GM08714 (cell line): ENCODE measurements around the gene SLC16A8.
"Not testable (repeated sequence)": the region's sequence is repeated elsewhere in the genome, so short reads cannot be mapped to it uniquely, and the experiment has no call there.

Experiments
- H3K4me3 ChIP-seq: fragments of 200-500 bp; sonication (Bioruptor generic); 2 replicates; pipeline ENCODE4 v1.5.1; 2014; ENCODE audit warnings: mild to moderate bottlenecking, low read length, inconsistent platforms
- ZNF274 ChIP-seq: IDR thresholded peaks from 2 replicates; pipeline ENCODE4 v1.6.1; 2012; ENCODE audit warnings: mild to moderate bottlenecking, low read depth, low read length

Gene SLC16A8

DNA sequence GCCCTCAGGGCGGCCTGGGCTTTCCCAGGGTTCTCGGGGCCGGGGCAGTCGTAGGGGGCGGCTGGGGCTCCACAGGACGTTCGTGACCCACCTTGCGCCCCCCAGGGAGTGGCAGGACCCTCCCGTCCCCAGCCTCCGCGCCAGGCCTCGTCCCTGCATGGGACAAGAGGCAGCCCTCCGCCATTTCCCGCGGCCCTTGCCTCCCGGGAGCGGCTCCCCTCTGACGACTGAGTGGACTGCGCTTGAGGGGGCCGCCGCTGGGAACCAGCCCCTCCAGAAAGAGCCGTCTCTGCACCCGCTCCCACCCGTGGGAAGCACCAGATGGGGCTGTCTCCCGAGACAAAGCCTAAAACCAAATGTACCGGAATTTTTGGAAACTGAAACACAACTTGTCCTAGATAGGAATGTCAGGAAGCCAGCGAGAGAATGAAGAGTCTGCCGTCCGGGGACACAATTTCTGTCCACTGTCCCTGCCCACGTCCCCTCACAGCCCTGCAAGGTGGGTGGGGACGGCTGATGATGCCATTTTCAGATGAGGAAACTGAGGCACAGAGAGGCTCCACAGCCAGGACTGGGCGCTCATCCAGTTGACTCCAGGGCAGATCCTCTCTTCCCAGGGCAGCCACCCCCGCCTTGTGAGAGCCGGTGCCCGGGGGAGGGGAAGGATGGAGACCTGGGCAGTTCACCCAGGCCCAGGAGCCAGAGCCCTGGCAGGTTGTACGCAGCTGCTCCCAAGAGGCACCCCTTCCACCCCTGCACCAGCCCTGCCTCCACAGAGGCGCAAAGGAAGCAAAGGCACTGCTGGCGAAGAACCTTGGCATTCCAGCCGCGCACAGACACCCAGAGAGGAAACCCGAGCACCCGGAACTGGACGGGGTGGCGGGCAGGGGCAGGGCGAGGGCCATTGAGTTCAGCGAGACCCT is 44.8 kb downstream of the SLC16A8 start:
- no peak for TF ChIP-seq ZNF274
- no peak overlapping the region for H3K4me3 ChIP-seq

GRCh38 chr22:38038426-38038825 is 45.6 kb downstream of the SLC16A8 start:
- TF ChIP-seq ZNF274 = no peak

DNA sequence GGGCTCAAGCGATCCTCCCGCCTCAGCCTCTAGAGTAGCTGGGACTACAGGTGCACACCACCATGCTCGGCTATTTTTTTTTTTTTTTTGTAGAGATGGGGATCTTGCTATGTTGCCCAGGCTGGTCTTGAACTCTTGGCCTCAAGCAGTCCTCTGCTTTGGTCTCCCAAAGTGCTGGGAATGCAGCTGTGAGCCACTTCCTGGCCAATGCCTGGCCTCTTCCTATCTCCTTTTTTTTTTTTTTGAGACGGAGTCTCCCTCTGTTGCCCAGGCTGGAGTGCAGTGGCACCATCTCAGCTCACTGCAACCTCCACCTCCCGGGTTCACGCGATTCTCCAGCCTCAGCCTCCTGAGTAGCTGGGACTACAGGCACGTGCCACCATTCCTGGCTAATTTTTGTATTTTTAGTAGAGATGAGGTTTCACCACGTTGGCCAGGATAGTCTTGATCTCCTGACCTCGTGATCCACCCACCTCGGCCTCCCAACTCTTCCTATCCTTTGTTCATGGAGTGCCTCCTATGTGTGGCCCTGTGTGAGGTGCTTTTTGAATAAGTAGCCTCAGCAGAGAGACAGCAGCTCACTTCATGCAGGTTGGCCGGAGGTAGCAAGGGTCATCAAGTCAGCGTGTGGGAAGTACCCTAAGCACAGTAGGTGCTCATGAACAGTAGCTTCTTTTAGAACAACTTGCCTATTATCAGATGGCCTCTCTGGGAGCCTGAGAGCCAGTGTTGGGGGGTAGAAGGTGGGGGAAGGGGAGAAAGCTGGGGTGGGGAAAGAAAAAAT is 46.4 kb downstream of the SLC16A8 start:
- H3K4me3 ChIP-seq = not testable (repeated sequence)

More at GRCh38 chr22:38038426-38038825, 45.6 kb downstream of the SLC16A8 start:
- H3K4me3 ChIP-seq = no peak overlapping the region

- no peak overlapping the region for H3K4me3 ChIP-seq
- TF ChIP-seq ZNF274 = no peak
Measured at GRCh38 chr22:38036392-38037062, 47.5 kb downstream of the SLC16A8 start.

- H3K4me3 ChIP-seq = no peak overlapping the region
- no peak for TF ChIP-seq ZNF274
Measured at GRCh38 chr22:38035530-38035885, 48.5 kb downstream of the SLC16A8 start.

GRCh38 chr22:38034884-38035529 is 49.0 kb downstream of the SLC16A8 start:
- no peak overlapping the region for H3K4me3 ChIP-seq
- TF ChIP-seq ZNF274 = no peak

GRCh38 chr22:38034278-38034882 is 49.6 kb downstream of the SLC16A8 start:
- no peak for TF ChIP-seq ZNF274
- H3K4me3 ChIP-seq = no peak overlapping the region

DNA sequence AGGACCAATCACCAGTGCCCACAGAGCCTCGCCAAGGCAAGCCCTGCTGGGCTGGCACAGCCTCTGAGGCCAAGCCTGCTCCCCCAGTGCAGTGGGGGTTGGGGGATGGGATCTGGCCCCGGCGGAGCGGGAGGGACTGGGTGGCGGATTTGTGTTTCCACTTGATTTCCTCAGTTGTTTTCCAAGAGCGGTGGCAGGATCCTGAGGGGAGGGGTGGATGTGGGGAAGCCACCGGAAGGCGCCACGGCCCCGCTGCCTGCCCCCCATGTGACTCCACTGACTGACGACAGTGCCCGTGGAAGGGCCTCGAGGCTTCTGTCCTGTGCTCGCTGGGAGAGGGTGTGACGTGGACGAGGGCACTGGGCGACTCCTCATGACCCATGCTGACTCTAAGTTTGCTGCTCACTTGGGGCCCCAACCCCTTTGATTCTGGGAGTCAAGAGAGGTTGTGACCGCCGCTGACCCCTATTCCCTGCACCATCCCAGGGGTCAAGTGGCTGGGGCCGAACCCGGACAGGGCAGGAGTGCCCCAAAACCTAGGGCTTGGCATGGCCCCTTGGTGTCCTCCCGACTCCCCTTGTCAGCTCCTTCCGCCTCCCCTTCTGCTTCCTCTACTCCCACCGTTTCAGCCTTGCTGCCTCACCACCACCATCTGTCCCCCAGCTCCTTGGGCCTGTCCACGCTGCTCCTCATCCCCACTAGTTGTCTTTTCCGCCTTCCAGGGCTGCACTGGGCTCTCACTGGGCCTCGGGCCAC is 50.3 kb downstream of the SLC16A8 start:
- H3K4me3 ChIP-seq = no peak overlapping the region
- no peak for TF ChIP-seq ZNF274

DNA sequence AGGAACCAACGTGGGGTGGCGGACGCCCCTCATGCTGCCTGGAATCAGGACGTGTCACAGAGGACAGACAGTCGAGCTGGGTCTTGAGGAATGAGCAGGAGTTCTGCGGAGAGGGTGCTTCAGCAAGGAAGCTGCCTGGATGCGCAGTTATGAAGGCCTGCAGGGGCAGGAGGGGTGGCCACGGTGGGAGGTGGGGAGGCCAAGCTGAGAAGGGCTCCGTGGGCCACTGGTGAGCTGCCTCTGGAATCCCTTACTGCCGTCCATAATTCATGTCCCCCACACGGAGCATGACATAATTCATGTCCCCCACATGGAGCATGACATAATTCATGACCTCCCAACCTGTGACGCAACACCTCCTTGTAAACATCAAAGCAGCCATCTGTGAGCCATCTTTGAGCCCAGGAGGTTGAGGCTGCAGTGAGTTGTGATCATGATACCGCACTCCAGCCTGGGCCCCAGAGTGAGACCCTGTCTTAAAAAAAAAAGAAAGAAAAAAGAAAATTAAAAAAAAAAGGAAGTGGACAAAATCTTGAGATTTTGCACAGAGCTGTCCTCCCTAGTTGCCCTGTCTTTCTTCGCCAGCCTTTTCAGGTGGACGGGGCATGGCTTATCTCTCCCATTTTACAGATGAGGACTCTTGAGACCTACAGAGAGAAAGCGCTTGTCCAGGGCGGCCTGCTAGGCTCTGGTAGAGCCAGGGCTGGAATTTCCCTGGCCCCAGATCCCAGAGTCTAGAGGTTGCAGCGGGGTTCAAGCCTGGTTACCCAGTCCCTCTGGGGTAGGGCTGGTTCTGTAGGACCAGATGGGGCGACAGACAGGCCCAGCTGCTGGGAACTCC is 51.1 kb downstream of the SLC16A8 start:
- TF ChIP-seq ZNF274 = no peak
- no peak overlapping the region for H3K4me3 ChIP-seq

DNA sequence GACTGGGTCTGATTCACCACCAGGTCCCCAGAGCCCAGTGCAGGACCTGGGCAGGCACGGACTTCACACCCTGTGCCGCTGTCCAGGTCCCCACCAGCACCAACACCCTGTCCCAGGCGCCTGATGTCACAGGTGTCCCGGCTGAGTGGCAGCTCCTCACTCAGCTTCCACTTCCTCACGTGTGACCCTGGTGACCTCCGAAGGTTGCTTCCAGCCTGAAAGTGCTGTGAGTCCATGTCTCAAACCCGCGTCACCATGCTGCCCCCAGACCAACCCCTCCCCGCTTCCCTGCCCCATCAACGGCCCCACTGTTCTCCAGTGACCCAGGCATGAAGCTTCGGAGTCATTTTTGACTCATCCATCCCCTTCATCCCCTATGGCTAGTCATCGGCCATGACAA is 52.5 kb downstream of the SLC16A8 start:
- H3K4me3 ChIP-seq = no peak overlapping the region
- no peak for TF ChIP-seq ZNF274

- no peak for TF ChIP-seq ZNF274
- H3K4me3 ChIP-seq = no peak overlapping the region
Measured at GRCh38 chr22:38030311-38031133, 53.5 kb downstream of the SLC16A8 start.
